Measurements from ENCODE around the gene ACO1. TPM values are rescaled to one million over a fixed set of nuclear protein-coding genes. Genes with fewer than 3 reads are reported as not detected.

ACO1 gene
- polyA plus RNA-seq, 3 donors: 2.9 to 12.5 (median 10.5) TPM

DNA sequence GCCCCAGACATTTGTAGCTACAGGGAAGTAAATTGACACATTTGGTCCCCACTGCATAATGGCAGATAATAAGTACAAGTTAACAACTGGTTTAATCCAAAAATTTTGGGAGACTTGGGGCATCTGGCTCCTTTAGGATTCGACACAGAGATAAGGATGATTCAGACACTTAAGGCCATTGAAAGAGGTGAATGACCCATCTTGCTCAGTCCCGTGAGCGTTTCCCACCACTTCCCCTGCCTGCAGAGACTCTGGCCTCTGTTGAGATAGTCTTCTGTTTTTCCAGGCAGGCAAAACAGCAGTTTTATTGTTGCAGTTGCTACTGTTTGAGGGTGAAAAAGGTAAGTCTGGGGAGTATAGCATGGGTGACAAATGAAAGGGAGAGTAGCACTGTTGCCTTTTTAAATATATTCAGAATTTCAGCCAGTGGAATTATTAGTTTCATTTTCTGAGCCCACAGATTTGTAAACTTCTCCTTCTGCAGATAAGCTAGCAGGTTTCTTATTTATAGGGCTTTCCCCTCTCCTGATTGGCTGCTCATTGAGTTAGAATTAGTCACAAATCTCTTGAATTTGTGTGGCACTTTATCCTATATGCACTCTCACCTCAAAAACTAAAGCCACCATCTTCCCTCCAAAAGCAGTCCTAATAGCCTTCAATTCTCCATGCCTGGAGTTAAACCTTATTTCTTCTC is 19.3 kb downstream of the ACO1 start:
- Histone ChIP-seq H3K79me2 (ENCODE audit: insufficient read depth, low read length) (no peaks in the 10 kb centered on the region), H3K9me3 (replicated peaks in 1 of 2; ENCODE audit: control insufficient read depth in 1 of 2, insufficient read depth in 1 of 2, low read length in 2 of 2) (peaks cover 0 to 4% of the 10 kb centered on the region in 2 donors), H3K9ac (ENCODE audit: insufficient read depth, low read length, poor library complexity, severe bottlenecking) (no peak overlapping the region), H2AFZ (ENCODE audit: insufficient read depth, low read depth, low read length, poor library complexity, severe bottlenecking) (no peak overlapping the region), H3K4me1 (ENCODE audit: control insufficient read depth in 1 of 2, insufficient read depth in 2 of 2, low read length in 2 of 2) (no peaks in the 10 kb centered on the region), H3K4me2 (replicated peaks; ENCODE audit: extremely low read depth, low read length, poor library complexity, severe bottlenecking) (peak overlapping the region; percentile 24), H3K27me3 (ENCODE audit: control insufficient read depth in 2 of 2, insufficient read depth in 2 of 2, low read length in 2 of 2) (no peaks in the 10 kb centered on the region), H4K20me1 (ENCODE audit: insufficient read depth, low read length) (no peaks in the 10 kb centered on the region), H3K4me3 (replicated peaks in 1 of 3; ENCODE audit: low read depth in 2 of 3, low read length in 3 of 3) (no peak overlapping the region), H3K36me3 (replicated peaks in 1 of 2; ENCODE audit: control insufficient read depth in 1 of 2, insufficient read depth in 2 of 2, low read length in 2 of 2) (peaks cover 2 to 29% of the 10 kb centered on the region in 2 donors), H3K27ac (ENCODE audit: low read depth in 1 of 2, low read length in 2 of 2) (no peak overlapping the region)
- 79% methylated on average over 3 of the region's 3 CpGs for WGBS (ENCODE audit: insufficient coverage)
- TF ChIP-seq, protein P1, sequence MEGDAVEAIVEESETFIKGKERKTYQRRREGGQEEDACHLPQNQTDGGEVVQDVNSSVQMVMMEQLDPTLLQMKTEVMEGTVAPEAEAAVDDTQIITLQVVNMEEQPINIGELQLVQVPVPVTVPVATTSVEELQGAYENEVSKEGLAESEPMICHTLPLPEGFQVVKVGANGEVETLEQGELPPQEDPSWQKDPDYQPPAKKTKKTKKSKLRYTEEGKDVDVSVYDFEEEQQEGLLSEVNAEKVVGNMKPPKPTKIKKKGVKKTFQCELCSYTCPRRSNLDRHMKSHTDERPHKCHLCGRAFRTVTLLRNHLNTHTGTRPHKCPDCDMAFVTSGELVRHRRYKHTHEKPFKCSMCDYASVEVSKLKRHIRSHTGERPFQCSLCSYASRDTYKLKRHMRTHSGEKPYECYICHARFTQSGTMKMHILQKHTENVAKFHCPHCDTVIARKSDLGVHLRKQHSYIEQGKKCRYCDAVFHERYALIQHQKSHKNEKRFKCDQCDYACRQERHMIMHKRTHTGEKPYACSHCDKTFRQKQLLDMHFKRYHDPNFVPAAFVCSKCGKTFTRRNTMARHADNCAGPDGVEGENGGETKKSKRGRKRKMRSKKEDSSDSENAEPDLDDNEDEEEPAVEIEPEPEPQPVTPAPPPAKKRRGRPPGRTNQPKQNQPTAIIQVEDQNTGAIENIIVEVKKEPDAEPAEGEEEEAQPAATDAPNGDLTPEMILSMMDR (IDR thresholded peaks at IDR 0.05): no peak
- Mint-ChIP-seq H3K4me1 (peaks cover 9% of the 10 kb centered on the region), H3K27ac (peak overlapping the region in 1 of 7 donors; percentile 0), H3K36me3 (peaks cover 21 to 22% of the 10 kb centered on the region in 2 donors), H3K4me3 (peak overlapping the region in 1 of 2 donors; percentile 64), H3K27me3 (ENCODE audit: low read depth in 3 of 3) (peaks cover 0 to 1% (median 0%) of the 10 kb centered on the region in 3 donors), H3K9me3 (peaks cover 0 to 9% (median 3%) of the 10 kb centered on the region in 7 donors)
- intact Hi-C loops (cut with micrococcal nuclease): loop anchor here in 1 of 2 donors (10.0 kb wide), 2 partner anchors 71 to 571 kb away; no protein-coding TSS in a partner anchor
- DNase-seq: no peak

DNA sequence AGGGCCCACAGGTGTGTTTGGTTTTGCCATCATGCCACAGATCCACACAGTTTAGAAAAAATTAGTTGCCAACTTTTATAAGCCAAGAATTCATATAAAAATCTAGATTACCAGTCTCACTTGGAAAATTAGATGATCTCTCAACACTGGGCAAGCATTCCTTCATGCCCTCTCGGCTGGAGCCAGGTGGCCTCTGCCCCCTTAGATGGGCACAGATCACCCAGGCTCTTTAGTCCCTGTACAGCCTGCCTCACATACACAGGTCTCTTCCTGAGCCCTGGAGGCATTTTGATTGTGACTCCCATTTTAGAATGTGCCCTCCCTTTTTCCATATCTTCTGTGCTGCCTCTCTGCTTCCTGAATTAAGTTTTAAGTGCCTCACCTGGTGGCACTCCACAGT is 20.0 kb downstream of the ACO1 start:
- Histone ChIP-seq H3K27me3 (ENCODE audit: control insufficient read depth in 2 of 2, insufficient read depth in 2 of 2, low read length in 2 of 2) (no peaks in the 10 kb centered on the region), H3K9ac (ENCODE audit: insufficient read depth, low read length, poor library complexity, severe bottlenecking) (no peak overlapping the region), H3K4me3 (replicated peaks in 1 of 3; ENCODE audit: low read depth in 2 of 3, low read length in 3 of 3) (no peak overlapping the region), H3K79me2 (ENCODE audit: insufficient read depth, low read length) (no peaks in the 10 kb centered on the region), H3K9me3 (replicated peaks in 1 of 2; ENCODE audit: control insufficient read depth in 1 of 2, insufficient read depth in 1 of 2, low read length in 2 of 2) (peaks cover 0 to 4% of the 10 kb centered on the region in 2 donors), H4K20me1 (ENCODE audit: insufficient read depth, low read length) (no peaks in the 10 kb centered on the region), H3K36me3 (replicated peaks in 1 of 2; ENCODE audit: control insufficient read depth in 1 of 2, insufficient read depth in 2 of 2, low read length in 2 of 2) (peaks cover 2 to 36% of the 10 kb centered on the region in 2 donors), H2AFZ (ENCODE audit: insufficient read depth, low read depth, low read length, poor library complexity, severe bottlenecking) (no peak overlapping the region), H3K27ac (ENCODE audit: low read depth in 1 of 2, low read length in 2 of 2) (no peak overlapping the region), H3K4me1 (ENCODE audit: control insufficient read depth in 1 of 2, insufficient read depth in 2 of 2, low read length in 2 of 2) (no peaks in the 10 kb centered on the region), H3K4me2 (replicated peaks; ENCODE audit: extremely low read depth, low read length, poor library complexity, severe bottlenecking) (peak overlapping the region; percentile 9)
- peak overlapping the region in 4 of 7 donors; percentile 0 to 64 (median 54) for H3K27ac Mint-ChIP-seq
- H3K4me1 Mint-ChIP-seq: peaks cover 9% of the 10 kb centered on the region
- peaks cover 0 to 1% (median 0%) of the 10 kb centered on the region in 3 donors for H3K27me3 Mint-ChIP-seq (ENCODE audit: low read depth in 3 of 3)
- WGBS (ENCODE audit: insufficient coverage): no CpG with 5 or more reads among the region's 1 CpG
- intact Hi-C loops (cut with micrococcal nuclease): loop anchor here in 1 of 2 donors (10.0 kb wide), 2 partner anchors 70 to 570 kb away; no protein-coding TSS in a partner anchor
- H3K4me3 Mint-ChIP-seq: no peak overlapping the region
- DNase-seq: no peak
- peaks cover 0 to 9% (median 3%) of the 10 kb centered on the region in 7 donors for H3K9me3 Mint-ChIP-seq
- TF ChIP-seq, protein P1 (IDR thresholded peaks at IDR 0.05): no peak
- peaks cover 26 to 27% of the 10 kb centered on the region in 2 donors for H3K36me3 Mint-ChIP-seq

All from CD14-positive monocyte (primary cell).